GM18526 (cell line): ENCODE results near the gene ZNF205.

Experiments
- POLR2A ChIP-seq: IDR thresholded peaks from 3 replicates; pipeline ENCODE4 v1.6.1; 2011; ENCODE audit not compliant: insufficient read length; ENCODE audit errors: extremely low read depth

The ZNF205 gene

DNA sequence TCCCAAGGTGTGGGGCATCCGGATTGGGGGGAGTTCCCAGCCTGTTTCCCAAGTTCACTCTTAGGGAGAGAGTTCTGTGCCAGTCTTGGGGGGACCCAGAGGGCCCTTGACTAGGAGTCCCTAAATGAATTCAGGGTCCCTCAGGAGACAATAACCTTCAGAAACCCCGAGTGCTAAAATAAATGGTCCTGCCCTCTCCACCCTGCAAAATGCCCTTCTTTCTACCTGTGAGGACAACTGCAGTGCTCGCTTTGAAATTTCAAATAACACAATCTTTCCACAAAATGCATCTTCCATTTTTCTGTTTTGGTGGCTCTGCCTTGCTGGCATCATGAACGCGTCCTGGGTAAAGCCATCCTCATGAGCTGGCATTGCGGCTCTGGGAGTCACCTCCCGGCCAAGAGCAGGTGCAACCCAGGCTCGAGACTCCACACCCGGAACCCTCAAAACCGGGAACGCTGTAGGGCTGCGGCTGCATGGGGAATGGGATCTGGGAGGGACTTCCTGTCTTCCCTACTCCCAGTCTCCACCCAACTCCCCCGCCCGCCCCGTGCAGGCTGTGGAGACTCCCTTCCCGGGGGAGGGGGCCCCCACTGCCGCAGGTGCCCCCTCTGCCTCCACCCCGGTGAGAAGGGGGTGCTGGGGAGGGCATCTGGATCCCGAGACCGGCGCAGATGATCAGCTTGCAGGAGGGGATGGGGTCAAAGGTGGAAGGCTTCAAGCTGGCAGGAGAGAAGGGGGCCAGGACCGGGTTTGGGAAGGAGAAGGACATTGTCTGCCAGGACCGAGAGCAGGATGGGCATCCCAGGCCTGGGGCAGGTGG, at the start of gene ZNF205:
Gene ZNF205 (plus strand): TSS at position 529 of the 823 bp plus-strand sequence. CDS start 845 bp downstream, outside the sequence.
- no peak for TF ChIP-seq POLR2A

DNA sequence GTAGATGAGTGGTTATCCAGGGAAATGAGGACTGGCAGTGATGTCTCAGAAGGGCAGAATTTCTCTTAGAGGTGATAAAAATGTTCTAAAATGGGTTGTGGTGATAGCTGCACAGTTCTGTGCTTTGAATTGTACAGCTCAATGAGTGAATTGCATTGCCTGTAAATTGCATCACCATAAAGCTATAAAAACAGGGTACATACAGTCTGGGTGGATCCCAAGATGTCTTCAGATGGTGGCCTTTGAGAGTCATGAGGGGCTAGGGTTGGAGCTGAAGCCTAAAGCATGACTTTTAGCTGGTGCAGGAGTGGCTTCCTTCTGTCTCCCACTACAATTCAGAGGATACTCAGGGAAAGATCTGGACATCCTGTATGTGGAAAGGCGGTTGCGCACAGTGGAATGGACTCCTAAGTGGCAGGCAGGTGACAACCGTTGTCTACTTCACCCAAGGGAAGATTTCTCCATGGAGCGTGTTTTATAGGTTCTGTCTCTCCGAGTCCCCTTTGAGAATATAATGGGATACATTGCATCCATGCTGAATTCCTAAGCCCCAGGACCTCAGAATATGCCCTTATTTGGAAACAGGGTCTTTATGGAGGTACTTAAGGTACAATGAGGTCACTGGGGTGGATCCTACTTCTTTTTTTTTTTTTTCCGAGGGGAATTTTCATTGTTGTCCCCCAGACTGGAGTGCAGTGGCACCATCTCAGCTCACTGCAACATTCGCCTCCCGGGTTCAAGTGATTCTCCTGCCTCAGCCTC, 48.6 kb upstream of the ZNF205 start:
- no peak for TF ChIP-seq POLR2A

- no peak for TF ChIP-seq POLR2A
Observed at GRCh38 chr16:3065069-3065741, 47.2 kb upstream of the ZNF205 start, which contains the start of gene IL32. IL32 (plus strand) TSS chr16:3065640; CDS start chr16:3065812, 172 bp downstream.

DNA sequence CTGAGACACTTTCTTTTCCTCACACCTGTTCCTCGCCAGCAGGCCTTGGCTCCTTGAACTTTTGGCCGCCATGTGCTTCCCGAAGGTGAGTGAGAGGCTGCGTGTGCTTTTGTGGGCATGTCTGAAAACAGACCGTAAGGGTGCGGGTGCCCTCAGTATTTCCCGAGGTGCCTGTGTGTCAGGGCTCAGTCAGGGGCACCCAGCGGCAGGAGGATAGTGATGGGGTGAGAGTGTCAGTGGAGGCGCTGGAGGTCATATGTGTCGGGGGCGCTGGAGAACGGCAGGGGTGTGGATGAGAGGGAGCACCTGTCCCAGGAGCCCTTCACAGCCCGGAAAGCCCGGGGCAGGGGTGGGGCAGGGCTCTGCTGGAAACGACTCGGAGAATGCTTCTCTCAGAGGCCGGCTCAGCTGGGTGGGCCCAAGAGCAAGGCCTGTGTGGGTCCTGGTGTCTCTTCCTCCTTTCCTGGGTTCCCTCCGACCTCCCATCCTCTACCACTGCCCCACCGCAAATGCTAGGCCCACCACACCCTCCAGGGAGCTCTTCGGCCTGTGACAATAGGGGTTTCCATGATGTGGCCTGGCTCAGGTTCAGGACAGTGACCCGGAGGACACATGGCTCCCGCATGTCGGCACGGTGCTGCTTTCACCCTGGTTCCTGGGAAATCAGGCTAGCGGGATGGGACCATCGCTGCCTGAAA, 46.5 kb upstream of the ZNF205 start:
- TF ChIP-seq POLR2A = no peak

DNA sequence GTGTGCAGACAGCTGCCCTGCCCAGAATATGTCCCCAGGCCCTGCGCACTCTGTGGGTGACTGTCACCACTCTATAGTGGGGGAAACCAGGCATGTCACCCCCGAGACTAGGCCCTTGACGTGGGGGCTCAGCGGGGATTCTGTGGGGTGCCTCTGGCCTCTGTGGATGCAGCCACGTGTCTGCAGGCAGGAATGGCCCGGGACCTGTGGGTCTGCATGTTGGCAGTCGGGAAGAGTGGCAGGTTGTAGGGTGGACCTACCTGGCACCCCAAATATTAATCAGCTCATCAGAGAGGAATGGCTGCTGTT, 46.0 kb upstream of the ZNF205 start:
- no peak for TF ChIP-seq POLR2A

DNA sequence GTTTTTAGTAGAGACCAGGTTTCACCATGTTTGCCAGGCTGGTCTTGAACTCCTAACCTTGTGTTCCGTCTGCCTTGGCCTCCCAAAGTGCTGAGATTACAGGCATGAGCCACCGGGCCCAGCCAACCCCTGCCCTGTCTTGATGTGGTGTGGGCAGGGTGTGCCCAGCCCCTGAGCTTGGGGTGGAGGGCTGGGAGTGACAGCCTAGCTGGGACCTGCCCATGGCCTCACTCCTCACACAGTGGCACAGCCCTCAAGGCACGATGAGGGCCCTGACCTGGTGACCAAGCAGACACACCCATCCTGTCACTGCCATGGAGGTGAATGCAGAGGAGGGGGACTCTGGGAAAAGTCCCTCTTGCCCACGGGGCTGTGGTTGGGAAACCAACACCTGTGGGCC, 43.9 kb upstream of the ZNF205 start:
- no peak for TF ChIP-seq POLR2A

DNA sequence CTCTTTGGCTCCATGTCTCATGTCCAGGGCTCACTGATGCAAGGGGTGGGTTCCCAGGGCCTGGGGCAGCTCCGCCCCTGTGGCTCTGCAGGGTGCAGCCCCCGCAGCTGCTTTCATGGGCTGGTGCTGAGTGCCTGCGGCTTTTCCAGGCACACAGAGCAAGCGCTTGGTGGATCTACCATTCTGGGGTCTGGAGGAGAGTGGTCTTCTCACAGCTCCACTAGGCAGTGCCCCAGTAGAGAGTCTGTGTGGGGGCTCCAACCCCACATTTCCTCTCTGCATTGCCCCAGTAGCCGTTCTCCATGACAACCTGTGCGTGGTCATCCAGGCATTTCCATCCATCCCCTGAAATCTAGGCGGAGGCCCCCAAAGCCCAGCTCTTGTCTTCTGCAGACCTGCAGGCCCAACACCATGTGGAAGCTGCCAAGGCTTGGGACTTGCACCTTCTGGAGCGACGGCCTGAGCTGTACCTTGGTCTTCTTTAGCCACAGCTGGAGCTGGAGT, 41.7 kb upstream of the ZNF205 start:
- no peak for TF ChIP-seq POLR2A

- TF ChIP-seq POLR2A = no peak
Observed at GRCh38 chr16:3071655-3072054, 40.7 kb upstream of the ZNF205 start.

DNA sequence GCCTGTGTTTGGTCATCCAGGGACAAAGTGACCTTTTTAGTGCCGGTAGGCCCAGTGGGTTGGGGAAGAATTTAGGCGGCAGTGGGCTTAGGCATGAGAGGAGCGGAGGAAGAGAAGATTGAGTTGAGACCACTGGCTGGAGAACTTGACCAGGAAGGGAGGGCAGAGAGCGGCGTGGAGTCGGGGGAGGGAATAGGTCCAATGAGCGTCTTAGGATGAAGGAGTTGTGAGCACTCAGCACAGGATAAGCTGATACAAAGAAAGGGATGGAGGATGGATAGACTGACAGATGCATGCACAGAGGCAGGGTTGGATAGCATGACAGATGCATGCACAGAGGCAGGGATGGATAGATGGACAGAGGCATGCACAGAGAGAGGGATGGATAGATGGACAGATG, 38.9 kb upstream of the ZNF205 start:
- TF ChIP-seq POLR2A = no peak

- peak; percentile 31 for TF ChIP-seq POLR2A
Observed at GRCh38 chr16:3074860-3075522, 37.4 kb upstream of the ZNF205 start.

- TF ChIP-seq POLR2A = no peak
Observed at GRCh38 chr16:3075523-3075915, 36.9 kb upstream of the ZNF205 start.

GRCh38 chr16:3076577-3076976, 35.8 kb upstream of the ZNF205 start:
- TF ChIP-seq POLR2A = no peak

DNA sequence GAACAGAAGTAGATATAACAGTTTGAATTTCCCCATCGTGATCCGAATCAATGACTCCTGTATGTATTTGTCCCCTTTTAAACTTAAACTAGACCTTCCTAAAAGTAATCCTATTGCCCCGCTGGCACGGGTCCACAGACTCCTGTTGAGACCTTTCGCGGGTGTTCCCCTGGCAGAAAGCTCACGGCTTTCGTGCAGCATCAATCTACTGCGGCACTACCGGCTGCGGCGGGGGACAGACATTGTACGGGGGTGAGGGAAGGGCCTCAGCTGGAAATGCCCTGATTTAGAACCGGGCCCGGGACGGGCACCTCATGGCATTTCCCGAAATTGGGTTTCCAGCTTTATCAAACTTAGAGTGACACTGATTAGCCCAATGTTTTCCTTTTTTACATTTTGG, 32.4 kb upstream of the ZNF205 start:
- TF ChIP-seq POLR2A = no peak

DNA sequence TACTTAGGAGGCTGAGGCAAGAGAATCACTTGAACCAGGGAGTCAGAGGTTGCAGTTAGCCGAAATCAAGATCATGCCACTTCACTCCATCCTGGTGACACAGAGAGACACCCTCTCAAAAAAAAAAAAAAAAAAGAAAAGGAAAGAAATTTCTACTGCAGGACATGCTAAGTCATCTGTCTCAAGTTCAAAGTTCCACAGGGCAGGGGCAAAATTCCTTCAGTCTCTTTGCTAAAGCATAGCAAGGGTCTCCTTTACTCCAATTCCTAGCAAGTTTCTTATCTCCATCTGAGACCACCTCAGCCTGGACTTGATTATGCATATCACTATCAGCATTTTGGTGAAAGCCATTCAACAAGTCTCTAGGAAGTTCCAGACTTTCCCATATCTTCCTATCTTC, 27.9 kb upstream of the ZNF205 start:
- no peak for TF ChIP-seq POLR2A

DNA sequence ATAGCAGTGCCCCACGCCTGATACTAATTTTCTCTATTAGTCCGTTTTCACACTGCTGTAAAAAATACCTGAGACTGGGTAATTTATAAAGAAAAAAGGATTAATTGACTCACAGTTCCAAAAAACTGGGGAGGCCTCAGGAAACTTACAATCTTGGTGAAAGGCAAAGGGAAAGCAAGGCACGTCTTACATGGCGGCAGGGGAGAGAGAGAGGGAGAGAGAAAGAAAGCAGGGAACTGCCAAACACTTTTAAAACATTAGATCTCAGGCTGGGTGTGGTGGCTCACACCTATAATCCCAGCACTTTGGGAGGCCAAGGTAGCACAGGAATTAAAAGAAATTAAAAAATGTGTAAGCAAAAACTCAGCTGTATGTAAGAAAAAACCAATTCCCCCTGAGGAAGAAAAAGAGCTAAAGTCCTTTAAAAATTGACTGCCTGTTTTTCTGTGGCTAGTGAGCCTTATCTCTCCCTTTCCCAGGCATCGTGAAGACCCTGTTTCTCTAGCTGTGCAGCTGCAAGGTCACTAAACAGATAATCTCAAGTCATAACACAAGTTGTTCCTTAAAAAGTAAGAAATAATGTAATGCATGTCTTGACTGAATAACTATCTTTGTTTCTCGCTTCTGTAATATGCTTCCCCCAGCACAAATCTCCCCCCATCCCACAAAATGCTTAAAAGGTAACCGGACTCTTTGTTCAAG, 27.3 kb upstream of the ZNF205 start:
- TF ChIP-seq POLR2A = no peak
